IMR-90 (cell line): ENCODE results near the gene PEAK1. TPM values are rescaled to one million over a fixed set of nuclear protein-coding genes. Genes with fewer than 3 reads are reported as not detected.

Experiments
- ATAC-seq: fragments of 200-7000 bp; cut with Tn5 transposase; 2 replicates; pipeline ENCODE4 v1.9.1; 2020; ENCODE audit warnings: low read depth, mild to moderate bottlenecking, moderate library complexity
- BruUV-seq: library from RNA; stranded (reverse); fragments of 400-500 nt; replicated peaks from 2 replicates; lab custom pipeline; 2021; lab: Mats Ljungman, UMichigan
- CTCF ChIA-PET: fragments of 300-600 bp; formaldehyde crosslinking; extraction: SDS; loops from one replicate; lab custom pipeline; 2021; ENCODE audit warnings: antibody characterized with exemption; lab: Yijun Ruan, JAX
- POLR2A ChIA-PET: fragments of 300-600 bp; sonication (Branson Sonifier 250); formaldehyde crosslinking; loops from one replicate; lab custom pipeline; 2022; ENCODE audit warnings: antibody characterized with exemption; ENCODE audit not compliant: unreplicated experiment; lab: Charles Lee
- DNase-seq: peaks from one replicate; pipeline ENCODE4 v3.0.0; 2013
- H2AFZ ChIP-seq: replicated peaks from 2 replicates; pipeline ENCODE3; 2013; ENCODE audit warnings: low read length, mild to moderate bottlenecking; ENCODE audit not compliant: poor library complexity
- H2AK5ac ChIP-seq: 2 replicates; pipeline ENCODE4 v1.6.1; 2013; ENCODE audit warnings: low read depth, low read length, inconsistent platforms
- H2AK9ac ChIP-seq: replicated peaks from 2 replicates; pipeline ENCODE3; 2013; ENCODE audit warnings: mild to moderate bottlenecking, low read depth, low read length, moderate library complexity; ENCODE audit not compliant: poor library complexity
- H2BK120ac ChIP-seq: 2 replicates; pipeline ENCODE4 v1.6.1; 2013; ENCODE audit warnings: low read depth, low read length, inconsistent platforms
- H2BK15ac ChIP-seq: 3 replicates; pipeline ENCODE4 v1.6.1; 2013; ENCODE audit warnings: low read depth, low read length, inconsistent platforms
- H2BK20ac ChIP-seq: 2 replicates; pipeline ENCODE4 v1.6.1; 2013; ENCODE audit warnings: low read depth, mild to moderate bottlenecking, inconsistent platforms, low read length, moderate library complexity
- H2BK5ac ChIP-seq: 2 replicates; pipeline ENCODE4 v1.6.1; 2013; ENCODE audit warnings: mild to moderate bottlenecking, low read depth, low read length, inconsistent platforms; ENCODE audit not compliant: poor library complexity, severe bottlenecking
- H3K14ac ChIP-seq: replicated peaks from 2 replicates; pipeline ENCODE4 v1.6.1; 2013; ENCODE audit warnings: low read depth, low read length, inconsistent platforms
- H3K18ac ChIP-seq: 2 replicates; pipeline ENCODE4 v1.6.1; 2013; ENCODE audit warnings: low read depth, low read length, control low read depth
- H3K23ac ChIP-seq: 2 replicates; pipeline ENCODE4 v1.6.1; 2013; ENCODE audit warnings: low read depth, low read length, inconsistent platforms
- H3K27ac ChIP-seq: 2 replicates; pipeline ENCODE4 v1.5.1; 2013; ENCODE audit warnings: mild to moderate bottlenecking, control low read depth, low read length; ENCODE audit not compliant: insufficient read depth
- H3K27me3 ChIP-seq: 2 replicates; pipeline ENCODE4 v1.6.1; 2013; ENCODE audit warnings: low read length; ENCODE audit not compliant: control insufficient read depth, insufficient read depth
- H3K36me3 ChIP-seq: 2 replicates; pipeline ENCODE4 v1.6.1; 2013; ENCODE audit warnings: low read length, mixed read lengths; ENCODE audit not compliant: control insufficient read depth, insufficient read depth
- H3K4ac ChIP-seq: 2 replicates; pipeline ENCODE4 v1.6.1; 2013; ENCODE audit warnings: low read depth, low read length, inconsistent platforms
- H3K4me1 ChIP-seq: 2 replicates; pipeline ENCODE4 v1.6.1; 2013; ENCODE audit warnings: low read length, mixed read lengths; ENCODE audit not compliant: control insufficient read depth, insufficient read depth
- H3K4me2 ChIP-seq: 2 replicates; pipeline ENCODE4 v1.6.1; 2013; ENCODE audit warnings: low read depth, mild to moderate bottlenecking, control low read depth, low read length, moderate library complexity
- H3K4me3 ChIP-seq: 2 replicates; pipeline ENCODE4 v1.5.1; 2013; ENCODE audit warnings: low read depth, mild to moderate bottlenecking, control low read depth, low read length, moderate library complexity; ENCODE audit not compliant: insufficient read depth
- H3K56ac ChIP-seq: 2 replicates; pipeline ENCODE4 v1.6.1; 2013; ENCODE audit warnings: low read length, inconsistent platforms; ENCODE audit not compliant: insufficient read depth; ENCODE audit errors: extremely low read depth
- H3K79me1 ChIP-seq, 2 experiments: 2 replicates each; pipeline ENCODE4 v1.6.1; 2013; ENCODE audit warnings: low read length in 2 of 2, inconsistent platforms in 1 of 2, low read depth in 1 of 2
- H3K9ac ChIP-seq: 2 replicates; pipeline ENCODE4 v1.6.1; 2013; ENCODE audit warnings: low read depth, low read length, control low read depth
- H3K9me1 ChIP-seq: 2 replicates; pipeline ENCODE4 v1.6.1; 2013; ENCODE audit warnings: low read length, inconsistent platforms; ENCODE audit not compliant: insufficient read depth
- H3K9me3 ChIP-seq: 2 replicates; pipeline ENCODE4 v1.6.1; 2013; ENCODE audit warnings: low read length; ENCODE audit not compliant: control insufficient read depth, insufficient read depth
- H4K20me1 ChIP-seq: 2 replicates; pipeline ENCODE4 v1.6.1; 2013; ENCODE audit warnings: low read length, inconsistent platforms; ENCODE audit not compliant: insufficient read depth
- H4K5ac ChIP-seq: 2 replicates; pipeline ENCODE4 v1.6.1; 2013; ENCODE audit warnings: mild to moderate bottlenecking, low read depth, low read length, control low read depth
- H4K8ac ChIP-seq, 2 experiments: 2 replicates each; pipeline ENCODE4 v1.6.1; 2013; ENCODE audit warnings: low read depth in 2 of 2, low read length in 2 of 2, control low read depth in 1 of 2, inconsistent platforms in 1 of 2
- H4K91ac ChIP-seq: 2 replicates; pipeline ENCODE4 v1.6.1; 2013; ENCODE audit warnings: low read depth, low read length, inconsistent platforms; ENCODE audit not compliant: insufficient read depth
- BHLHE40 ChIP-seq: fragments of 150-350 bp; IDR thresholded peaks from 2 replicates; pipeline ENCODE4 v1.6.1; 2016; ENCODE audit warnings: mild to moderate bottlenecking, low read depth, low read length
- CEBPB ChIP-seq: IDR thresholded peaks from 2 replicates; pipeline ENCODE4 v1.6.1; 2012; ENCODE audit warnings: low read depth, low read length, improper control_type of control experiment
- CHD1 ChIP-seq: IDR thresholded peaks from 2 replicates; pipeline ENCODE4 v1.6.1; 2012; ENCODE audit warnings: low read depth, low read length, improper control_type of control experiment
- CTCF ChIP-seq: conservative IDR thresholded peaks from 2 replicates; pipeline ENCODE4 v1.5.1; 2012; ENCODE audit warnings: mild to moderate bottlenecking, low read depth, low read length, improper control_type of control experiment
- ELK1 ChIP-seq: fragments of 150-350 bp; IDR thresholded peaks from 2 replicates; pipeline ENCODE4 v1.6.1; 2016; ENCODE audit warnings: low read depth, mild to moderate bottlenecking, low read length, moderate library complexity, borderline replicate concordance
- FOS ChIP-seq: fragments of 150-350 bp; IDR thresholded peaks from 2 replicates; pipeline ENCODE4 v1.6.1; 2016; ENCODE audit warnings: low read depth, low read length
- MAFK ChIP-seq: IDR thresholded peaks from 2 replicates; pipeline ENCODE4 v1.6.1; 2012; ENCODE audit warnings: low read depth, low read length, improper control_type of control experiment
- MAZ ChIP-seq: IDR thresholded peaks from 2 replicates; pipeline ENCODE4 v1.6.1; 2012; ENCODE audit warnings: low read depth, mild to moderate bottlenecking, low read length, improper control_type of control experiment, moderate library complexity, borderline replicate concordance
- MXI1 ChIP-seq: IDR thresholded peaks from 2 replicates; pipeline ENCODE4 v1.6.1; 2012; ENCODE audit warnings: low read depth, mild to moderate bottlenecking, low read length, moderate library complexity, borderline replicate concordance
- NFE2L2 ChIP-seq: fragments of 150-350 bp; IDR thresholded peaks from 2 replicates; pipeline ENCODE4 v1.6.1; 2016; ENCODE audit warnings: low read depth, mild to moderate bottlenecking, low read length
- POLR2A ChIP-seq: IDR thresholded peaks from 2 replicates; pipeline ENCODE4 v1.6.1; 2012; ENCODE audit warnings: mild to moderate bottlenecking, low read depth, low read length
- RAD21 ChIP-seq: IDR thresholded peaks from 2 replicates; pipeline ENCODE4 v1.6.1; 2012; ENCODE audit warnings: low read length, improper control_type of control experiment
- RCOR1 ChIP-seq: IDR thresholded peaks from 2 replicates; pipeline ENCODE4 v1.6.1; 2012; ENCODE audit warnings: mild to moderate bottlenecking, low read length, improper control_type of control experiment; ENCODE audit not compliant: insufficient replicate concordance
- RFX5 ChIP-seq: IDR thresholded peaks from 2 replicates; pipeline ENCODE4 v1.8.0; 2012; ENCODE audit warnings: low read depth, mild to moderate bottlenecking, low read length, moderate library complexity
- SMC3 ChIP-seq: fragments of 150-350 bp; IDR thresholded peaks from 2 replicates; pipeline ENCODE4 v1.6.1; 2016; ENCODE audit warnings: low read depth, mild to moderate bottlenecking, antibody characterized with exemption, low read length, moderate library complexity
- WGBS, 2 experiments: methylation state at CpG; one replicate each; pipeline versions ENCODE4 v1.1.5 to v1.1.7; 2013; ENCODE audit warnings: missing lambda C conversion rate in 2 of 2; ENCODE audit not compliant: insufficient read length in 1 of 2; ENCODE audit errors: extremely low coverage in 2 of 2; 5-methylcytosine and 5-hydroxymethylcytosine counted together
- dilution Hi-C: fragments of 300-500 bp; cut with HindIII; formaldehyde crosslinking; loops from one replicate; pipeline ENCODE4 v1.14.3; 2018; ENCODE audit warnings: low sequenced_read_pairs; ENCODE audit not compliant: unreplicated experiment
- in situ Hi-C: fragments of 300-500 bp; cut with MboI; formaldehyde crosslinking; loops from 3 replicates; pipeline ENCODE4 v1.14.3; 2019; ENCODE audit warnings: low sequenced_read_pairs, inconsistent platforms, mixed read lengths
- intact Hi-C: fragments of 100-400 bp; cut with micrococcal nuclease; formaldehyde crosslinking; loops from 2 replicates; pipeline ENCODE4 v1.10.0; 2022
- polyA plus RNA-seq, 3 experiments: library from polyadenylated mRNA; depleted of rRNA; stranded (reverse); fragments of >200 nt; gene quantifications; 2 replicates each; pipeline ENCODE4 v1.2.3, GENCODE V29; 2012; ENCODE audit warnings: low replicate concordance in 1 of 3
- total RNA-seq: library from RNA; depleted of rRNA; stranded (reverse); fragments of >200 nt; gene quantifications from 2 replicates; pipeline ENCODE4 v1.2.3, GENCODE V29; 2012
- TF ChIP-seq, protein P1 (sequence below): fragments of 150-350 bp; IDR thresholded peaks from 2 replicates; pipeline ENCODE4 v1.6.1; 2017; ENCODE audit warnings: mild to moderate bottlenecking, antibody characterized with exemption, low read length, low read depth

The PEAK1 gene
- total and polyA plus RNA-seq, 2 of the 4 experiments (the other 2 are of a cell fraction) = 21.5 to 43.9 TPM

DNA sequence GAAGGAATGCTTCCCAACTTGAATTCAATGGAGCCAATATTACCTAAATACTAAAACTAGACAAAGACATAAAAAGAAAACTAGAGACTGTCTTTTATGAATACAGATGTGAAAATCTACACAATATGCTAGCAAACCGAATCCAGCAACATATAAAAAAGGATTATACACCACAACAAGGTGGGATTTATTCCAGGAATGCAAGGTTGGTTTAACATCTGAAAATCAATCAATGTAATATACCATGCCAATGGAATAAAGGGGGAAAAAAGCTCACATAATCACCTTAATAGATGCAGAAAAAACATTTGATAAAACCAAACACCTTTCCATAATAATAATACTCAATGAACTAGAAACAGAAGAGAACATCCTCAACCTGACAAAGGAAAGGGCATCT is 279.7 kb downstream of the PEAK1 start:
- ChIA-PET CTCF (no interaction called here), POLR2A (no interaction called here)
- Histone ChIP-seq H2AK5ac (no peak overlapping the region), H3K79me1 (peaks cover 24 to 38% of the 10 kb centered on the region in 2 experiments), H2BK20ac (no peak overlapping the region), H3K4me3 (no peak overlapping the region), H3K27ac (no peak overlapping the region), H3K18ac (no peak overlapping the region), H3K9ac (no peak overlapping the region), H3K4me2 (no peak overlapping the region), H3K27me3 (no peaks in the 10 kb centered on the region), H2BK5ac (no peak overlapping the region), H3K14ac (no peak overlapping the region), H4K20me1 (peaks cover 5% of the 10 kb centered on the region; the same call in 1 of the 2 replicates), H3K9me1 (peaks cover 10% of the 10 kb centered on the region), H4K5ac (no peak overlapping the region), H2AFZ (no peak overlapping the region), H4K8ac (no peak overlapping the region), H3K23ac (no peak overlapping the region), H3K9me3 (no peaks in the 10 kb centered on the region), H2BK15ac (no peak overlapping the region), H3K36me3 (0 out of 2 replicates have a peak, but pooled peaks cover 12% of the 10 kb centered on the region), H3K4me1 (peaks cover 15% of the 10 kb centered on the region), H2AK9ac (no peak overlapping the region), H3K56ac (no peak overlapping the region), H3K4ac (no peak overlapping the region), H4K91ac (no peak overlapping the region), H2BK120ac (no peak overlapping the region)
- no TSS peak for BruUV-seq
- in situ Hi-C loops = no loop called here
- no CpG with 5 or more reads among the region's 1 CpG for WGBS, 2 experiments
- DNase-seq = no peak
- dilution Hi-C loops = no loop called here
- no peak for ATAC-seq
- intact Hi-C loops = no loop called here
- TF ChIP-seq CHD1 (no peak), CEBPB (no peak), ELK1 (no peak), NFE2L2 (no peak), CTCF (no peak), FOS (no peak), RAD21 (no peak), MAFK (no peak), RCOR1 (no peak), BHLHE40 (no peak), MXI1 (no peak), POLR2A (no peak), MAZ (no peak), RFX5 (no peak), SMC3 (no peak)
- TF ChIP-seq, protein P1, sequence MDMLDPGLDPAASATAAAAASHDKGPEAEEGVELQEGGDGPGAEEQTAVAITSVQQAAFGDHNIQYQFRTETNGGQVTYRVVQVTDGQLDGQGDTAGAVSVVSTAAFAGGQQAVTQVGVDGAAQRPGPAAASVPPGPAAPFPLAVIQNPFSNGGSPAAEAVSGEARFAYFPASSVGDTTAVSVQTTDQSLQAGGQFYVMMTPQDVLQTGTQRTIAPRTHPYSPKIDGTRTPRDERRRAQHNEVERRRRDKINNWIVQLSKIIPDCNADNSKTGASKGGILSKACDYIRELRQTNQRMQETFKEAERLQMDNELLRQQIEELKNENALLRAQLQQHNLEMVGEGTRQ = no peak
